IMR-90 (cell line): ENCODE data around the gene CCDC148. TPM values are rescaled to one million over a fixed set of nuclear protein-coding genes. Genes with fewer than 3 reads are reported as not detected.

ENCODE experiments used
- ATAC-seq: fragments of 200-7000 bp; cut with Tn5 transposase; 2 replicates; pipeline ENCODE4 v1.9.1; 2020; ENCODE audit warnings: low read depth, mild to moderate bottlenecking, moderate library complexity
- BruUV-seq: library from RNA; stranded (reverse); fragments of 400-500 nt; replicated peaks from 2 replicates; lab custom pipeline; 2021; lab: Mats Ljungman, UMichigan
- CTCF ChIA-PET: fragments of 300-600 bp; formaldehyde crosslinking; extraction: SDS; loops from one replicate; lab custom pipeline; 2021; ENCODE audit warnings: antibody characterized with exemption; lab: Yijun Ruan, JAX
- POLR2A ChIA-PET: fragments of 300-600 bp; sonication (Branson Sonifier 250); formaldehyde crosslinking; loops from one replicate; lab custom pipeline; 2022; ENCODE audit warnings: antibody characterized with exemption; ENCODE audit not compliant: unreplicated experiment; lab: Charles Lee
- DNase-seq: peaks from one replicate; pipeline ENCODE4 v3.0.0; 2013
- H2AFZ ChIP-seq: replicated peaks from 2 replicates; pipeline ENCODE3; 2013; ENCODE audit warnings: low read length, mild to moderate bottlenecking; ENCODE audit not compliant: poor library complexity
- H2AK5ac ChIP-seq: 2 replicates; pipeline ENCODE4 v1.6.1; 2013; ENCODE audit warnings: low read depth, low read length, inconsistent platforms
- H2AK9ac ChIP-seq: replicated peaks from 2 replicates; pipeline ENCODE3; 2013; ENCODE audit warnings: mild to moderate bottlenecking, low read depth, low read length, moderate library complexity; ENCODE audit not compliant: poor library complexity
- H2BK120ac ChIP-seq: 2 replicates; pipeline ENCODE4 v1.6.1; 2013; ENCODE audit warnings: low read depth, low read length, inconsistent platforms
- H2BK15ac ChIP-seq: 3 replicates; pipeline ENCODE4 v1.6.1; 2013; ENCODE audit warnings: low read depth, low read length, inconsistent platforms
- H2BK20ac ChIP-seq: 2 replicates; pipeline ENCODE4 v1.6.1; 2013; ENCODE audit warnings: low read depth, mild to moderate bottlenecking, inconsistent platforms, low read length, moderate library complexity
- H2BK5ac ChIP-seq: 2 replicates; pipeline ENCODE4 v1.6.1; 2013; ENCODE audit warnings: mild to moderate bottlenecking, low read depth, low read length, inconsistent platforms; ENCODE audit not compliant: poor library complexity, severe bottlenecking
- H3K14ac ChIP-seq: replicated peaks from 2 replicates; pipeline ENCODE4 v1.6.1; 2013; ENCODE audit warnings: low read depth, low read length, inconsistent platforms
- H3K18ac ChIP-seq: 2 replicates; pipeline ENCODE4 v1.6.1; 2013; ENCODE audit warnings: low read depth, low read length, control low read depth
- H3K23ac ChIP-seq: 2 replicates; pipeline ENCODE4 v1.6.1; 2013; ENCODE audit warnings: low read depth, low read length, inconsistent platforms
- H3K27ac ChIP-seq: 2 replicates; pipeline ENCODE4 v1.5.1; 2013; ENCODE audit warnings: mild to moderate bottlenecking, control low read depth, low read length; ENCODE audit not compliant: insufficient read depth
- H3K27me3 ChIP-seq: 2 replicates; pipeline ENCODE4 v1.6.1; 2013; ENCODE audit warnings: low read length; ENCODE audit not compliant: control insufficient read depth, insufficient read depth
- H3K36me3 ChIP-seq: 2 replicates; pipeline ENCODE4 v1.6.1; 2013; ENCODE audit warnings: low read length, mixed read lengths; ENCODE audit not compliant: control insufficient read depth, insufficient read depth
- H3K4ac ChIP-seq: 2 replicates; pipeline ENCODE4 v1.6.1; 2013; ENCODE audit warnings: low read depth, low read length, inconsistent platforms
- H3K4me1 ChIP-seq: 2 replicates; pipeline ENCODE4 v1.6.1; 2013; ENCODE audit warnings: low read length, mixed read lengths; ENCODE audit not compliant: control insufficient read depth, insufficient read depth
- H3K4me2 ChIP-seq: 2 replicates; pipeline ENCODE4 v1.6.1; 2013; ENCODE audit warnings: low read depth, mild to moderate bottlenecking, control low read depth, low read length, moderate library complexity
- H3K4me3 ChIP-seq: 2 replicates; pipeline ENCODE4 v1.5.1; 2013; ENCODE audit warnings: low read depth, mild to moderate bottlenecking, control low read depth, low read length, moderate library complexity; ENCODE audit not compliant: insufficient read depth
- H3K56ac ChIP-seq: 2 replicates; pipeline ENCODE4 v1.6.1; 2013; ENCODE audit warnings: low read length, inconsistent platforms; ENCODE audit not compliant: insufficient read depth; ENCODE audit errors: extremely low read depth
- H3K79me1 ChIP-seq, 2 experiments: 2 replicates each; pipeline ENCODE4 v1.6.1; 2013; ENCODE audit warnings: low read length in 2 of 2, inconsistent platforms in 1 of 2, low read depth in 1 of 2
- H3K9ac ChIP-seq: 2 replicates; pipeline ENCODE4 v1.6.1; 2013; ENCODE audit warnings: low read depth, low read length, control low read depth
- H3K9me1 ChIP-seq: 2 replicates; pipeline ENCODE4 v1.6.1; 2013; ENCODE audit warnings: low read length, inconsistent platforms; ENCODE audit not compliant: insufficient read depth
- H3K9me3 ChIP-seq: 2 replicates; pipeline ENCODE4 v1.6.1; 2013; ENCODE audit warnings: low read length; ENCODE audit not compliant: control insufficient read depth, insufficient read depth
- H4K20me1 ChIP-seq: 2 replicates; pipeline ENCODE4 v1.6.1; 2013; ENCODE audit warnings: low read length, inconsistent platforms; ENCODE audit not compliant: insufficient read depth
- H4K5ac ChIP-seq: 2 replicates; pipeline ENCODE4 v1.6.1; 2013; ENCODE audit warnings: mild to moderate bottlenecking, low read depth, low read length, control low read depth
- H4K8ac ChIP-seq, 2 experiments: 2 replicates each; pipeline ENCODE4 v1.6.1; 2013; ENCODE audit warnings: low read depth in 2 of 2, low read length in 2 of 2, control low read depth in 1 of 2, inconsistent platforms in 1 of 2
- H4K91ac ChIP-seq: 2 replicates; pipeline ENCODE4 v1.6.1; 2013; ENCODE audit warnings: low read depth, low read length, inconsistent platforms; ENCODE audit not compliant: insufficient read depth
- BHLHE40 ChIP-seq: fragments of 150-350 bp; IDR thresholded peaks from 2 replicates; pipeline ENCODE4 v1.6.1; 2016; ENCODE audit warnings: mild to moderate bottlenecking, low read depth, low read length
- CHD1 ChIP-seq: IDR thresholded peaks from 2 replicates; pipeline ENCODE4 v1.6.1; 2012; ENCODE audit warnings: low read depth, low read length, improper control_type of control experiment
- CTCF ChIP-seq: conservative IDR thresholded peaks from 2 replicates; pipeline ENCODE4 v1.5.1; 2012; ENCODE audit warnings: mild to moderate bottlenecking, low read depth, low read length, improper control_type of control experiment
- FOS ChIP-seq: fragments of 150-350 bp; IDR thresholded peaks from 2 replicates; pipeline ENCODE4 v1.6.1; 2016; ENCODE audit warnings: low read depth, low read length
- MAFK ChIP-seq: IDR thresholded peaks from 2 replicates; pipeline ENCODE4 v1.6.1; 2012; ENCODE audit warnings: low read depth, low read length, improper control_type of control experiment
- MXI1 ChIP-seq: IDR thresholded peaks from 2 replicates; pipeline ENCODE4 v1.6.1; 2012; ENCODE audit warnings: low read depth, mild to moderate bottlenecking, low read length, moderate library complexity, borderline replicate concordance
- NFE2L2 ChIP-seq: fragments of 150-350 bp; IDR thresholded peaks from 2 replicates; pipeline ENCODE4 v1.6.1; 2016; ENCODE audit warnings: low read depth, mild to moderate bottlenecking, low read length
- POLR2A ChIP-seq: IDR thresholded peaks from 2 replicates; pipeline ENCODE4 v1.6.1; 2012; ENCODE audit warnings: mild to moderate bottlenecking, low read depth, low read length
- RAD21 ChIP-seq: IDR thresholded peaks from 2 replicates; pipeline ENCODE4 v1.6.1; 2012; ENCODE audit warnings: low read length, improper control_type of control experiment
- RCOR1 ChIP-seq: IDR thresholded peaks from 2 replicates; pipeline ENCODE4 v1.6.1; 2012; ENCODE audit warnings: mild to moderate bottlenecking, low read length, improper control_type of control experiment; ENCODE audit not compliant: insufficient replicate concordance
- SMC3 ChIP-seq: fragments of 150-350 bp; IDR thresholded peaks from 2 replicates; pipeline ENCODE4 v1.6.1; 2016; ENCODE audit warnings: low read depth, mild to moderate bottlenecking, antibody characterized with exemption, low read length, moderate library complexity
- dilution Hi-C: fragments of 300-500 bp; cut with HindIII; formaldehyde crosslinking; loops from one replicate; pipeline ENCODE4 v1.14.3; 2018; ENCODE audit warnings: low sequenced_read_pairs; ENCODE audit not compliant: unreplicated experiment
- in situ Hi-C: fragments of 300-500 bp; cut with MboI; formaldehyde crosslinking; loops from 3 replicates; pipeline ENCODE4 v1.14.3; 2019; ENCODE audit warnings: low sequenced_read_pairs, inconsistent platforms, mixed read lengths
- intact Hi-C: fragments of 100-400 bp; cut with micrococcal nuclease; formaldehyde crosslinking; loops from 2 replicates; pipeline ENCODE4 v1.10.0; 2022
- polyA plus RNA-seq, 3 experiments: library from polyadenylated mRNA; depleted of rRNA; stranded (reverse); fragments of >200 nt; gene quantifications; 2 replicates each; pipeline ENCODE4 v1.2.3, GENCODE V29; 2012; ENCODE audit warnings: low replicate concordance in 1 of 3
- total RNA-seq: library from RNA; depleted of rRNA; stranded (reverse); fragments of >200 nt; gene quantifications from 2 replicates; pipeline ENCODE4 v1.2.3, GENCODE V29; 2012
- TF ChIP-seq, protein P1 (sequence below): fragments of 150-350 bp; IDR thresholded peaks from 2 replicates; pipeline ENCODE4 v1.6.1; 2016; ENCODE audit warnings: low read depth, mild to moderate bottlenecking, low read length, moderate library complexity, borderline replicate concordance

The CCDC148 gene
- total and polyA plus RNA-seq, 2 of the 4 experiments (the other 2 are of a cell fraction) = 0.18 to 0.31 TPM

DNA sequence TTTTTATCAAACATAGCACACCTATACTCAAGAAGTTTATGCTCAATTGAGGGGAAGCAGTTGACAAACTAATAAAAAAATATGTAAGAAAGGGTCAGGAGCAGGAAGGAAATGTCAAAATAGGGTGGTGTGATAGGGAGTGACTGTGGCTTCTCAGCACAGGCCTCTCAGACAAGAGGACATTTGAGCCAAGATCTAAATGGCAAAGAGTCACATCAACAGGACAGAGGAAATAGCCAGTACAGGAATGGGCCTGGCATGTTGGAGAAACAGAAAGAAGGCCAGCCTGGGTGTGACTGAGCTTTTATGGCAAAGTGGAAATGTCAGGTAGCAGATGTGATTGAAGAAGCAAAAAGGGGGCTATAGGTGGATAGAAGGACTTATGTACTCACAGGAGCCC, 117.0 kb downstream of the CCDC148 start:
- Histone ChIP-seq H4K20me1 (no peaks in the 10 kb centered on the region), H2BK15ac (no peak overlapping the region), H2AK9ac (no peak overlapping the region), H2BK20ac (no peak overlapping the region), H3K36me3 (no peaks in the 10 kb centered on the region), H3K14ac (no peak overlapping the region), H3K9ac (no peak overlapping the region), H3K4me2 (no peak overlapping the region), H3K56ac (no peak overlapping the region), H2BK120ac (no peak overlapping the region), H2AFZ (no peak overlapping the region), H4K91ac (no peak overlapping the region), H2AK5ac (no peak overlapping the region), H3K23ac (no peak overlapping the region), H3K27me3 (no peaks in the 10 kb centered on the region), H4K8ac (no peak overlapping the region), H3K9me3 (no peaks in the 10 kb centered on the region), H3K4me3 (no peak overlapping the region), H3K4me1 (no peaks in the 10 kb centered on the region), H3K9me1 (no peaks in the 10 kb centered on the region), H4K5ac (no peak overlapping the region), H3K27ac (no peak overlapping the region), H3K18ac (no peak overlapping the region), H2BK5ac (no peak overlapping the region), H3K79me1 (no peaks in the 10 kb centered on the region), H3K4ac (no peak overlapping the region)
- dilution Hi-C loops (no loop called here), intact Hi-C loops (no loop called here), in situ Hi-C loops (no loop called here)
- ChIA-PET CTCF (no interaction called here), POLR2A (no interaction called here)
- BruUV-seq = no TSS peak
- DNase-seq (no peak), ATAC-seq (no peak)
- TF ChIP-seq SMC3 (no peak), NFE2L2 (no peak), BHLHE40 (no peak), MAFK (no peak), CHD1 (no peak), POLR2A (no peak), FOS (no peak), MXI1 (no peak), CTCF (no peak), RAD21 (no peak), RCOR1 (no peak)
- TF ChIP-seq, protein P1, sequence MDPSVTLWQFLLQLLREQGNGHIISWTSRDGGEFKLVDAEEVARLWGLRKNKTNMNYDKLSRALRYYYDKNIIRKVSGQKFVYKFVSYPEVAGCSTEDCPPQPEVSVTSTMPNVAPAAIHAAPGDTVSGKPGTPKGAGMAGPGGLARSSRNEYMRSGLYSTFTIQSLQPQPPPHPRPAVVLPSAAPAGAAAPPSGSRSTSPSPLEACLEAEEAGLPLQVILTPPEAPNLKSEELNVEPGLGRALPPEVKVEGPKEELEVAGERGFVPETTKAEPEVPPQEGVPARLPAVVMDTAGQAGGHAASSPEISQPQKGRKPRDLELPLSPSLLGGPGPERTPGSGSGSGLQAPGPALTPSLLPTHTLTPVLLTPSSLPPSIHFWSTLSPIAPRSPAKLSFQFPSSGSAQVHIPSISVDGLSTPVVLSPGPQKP = no peak
